ENCODE measurements around the gene HECW1. TPM values are rescaled to one million over a fixed set of nuclear protein-coding genes. Genes with fewer than 3 reads are reported as not detected.
A peak's percentile ranks its signal among the peaks of the same experiment; 100 is the strongest.

HECW1 gene
- total and polyA plus RNA-seq, 5 donors = 0.16 TPM; not detected in 4

GRCh38 chr7:43439631-43440401, 327.4 kb downstream of the HECW1 start:
- Histone ChIP-seq H3K4me3 (ENCODE audit: low read length) (no peak overlapping the region), H3K27ac (ENCODE audit: low read length) (no peak overlapping the region), H3K9me3 (ENCODE audit: control insufficient read depth, low read length) (no peaks in the 10 kb centered on the region), H3K4me1 (ENCODE audit: control insufficient read depth, insufficient read depth, low read length) (no peaks in the 10 kb centered on the region), H3K27me3 (ENCODE audit: control insufficient read depth, insufficient read depth) (no peaks in the 10 kb centered on the region)
- DNase-seq (peak in 1 of 3 donors; percentile 54), ATAC-seq (peak; percentile 35 to 43)
- 47% methylated on average over 15 of the region's 15 CpGs for WGBS
- intact Hi-C loops (cut with DNase I) = no loop called here

GRCh38 chr7:43441231-43442130, 329.0 kb downstream of the HECW1 start:
- Histone ChIP-seq H3K4me1 (ENCODE audit: control insufficient read depth, insufficient read depth, low read length) (no peaks in the 10 kb centered on the region), H3K27me3 (ENCODE audit: control insufficient read depth, insufficient read depth) (no peaks in the 10 kb centered on the region), H3K4me3 (ENCODE audit: low read length) (no peak overlapping the region), H3K27ac (ENCODE audit: low read length) (no peak overlapping the region), H3K9me3 (ENCODE audit: control insufficient read depth, low read length) (no peaks in the 10 kb centered on the region)
- no peak for ATAC-seq
- WGBS = 83% methylated on average over 11 of the region's 11 CpGs
- intact Hi-C loops (cut with DNase I) = no loop called here
- DNase-seq = no peak

DNA sequence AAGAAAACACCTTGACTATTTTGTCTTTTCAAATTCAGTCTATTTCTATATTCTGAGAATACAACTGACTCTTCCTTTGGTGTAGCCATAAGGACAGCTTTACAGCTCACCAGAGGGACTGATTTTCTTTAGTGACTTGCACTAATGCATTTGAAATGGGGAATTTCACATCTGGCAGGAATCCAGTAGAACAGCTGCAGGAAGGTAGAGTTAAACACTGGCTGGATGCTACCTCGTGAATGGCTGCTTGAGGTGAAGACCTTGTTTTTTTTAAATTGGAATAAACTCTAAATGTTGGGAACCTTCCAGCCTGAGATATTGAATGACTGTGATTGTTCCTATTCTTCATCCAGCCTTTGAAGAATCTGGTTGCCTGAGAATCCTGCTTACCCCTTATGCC, 330.9 kb downstream of the HECW1 start:
- no peak overlapping the region for H3K27ac ChIP-seq (ENCODE audit: low read length)
- no peak for DNase-seq
- no peak for ATAC-seq
- H3K4me3 ChIP-seq (ENCODE audit: low read length) = no peak overlapping the region
- no peaks in the 10 kb centered on the region for H3K27me3 ChIP-seq (ENCODE audit: control insufficient read depth, insufficient read depth)
- H3K9me3 ChIP-seq (ENCODE audit: control insufficient read depth, low read length) = no peaks in the 10 kb centered on the region
- 22% methylated on average over 1 of the region's 1 CpG for WGBS
- no peaks in the 10 kb centered on the region for H3K4me1 ChIP-seq (ENCODE audit: control insufficient read depth, insufficient read depth, low read length)
- intact Hi-C loops (cut with DNase I) = no loop called here

DNA sequence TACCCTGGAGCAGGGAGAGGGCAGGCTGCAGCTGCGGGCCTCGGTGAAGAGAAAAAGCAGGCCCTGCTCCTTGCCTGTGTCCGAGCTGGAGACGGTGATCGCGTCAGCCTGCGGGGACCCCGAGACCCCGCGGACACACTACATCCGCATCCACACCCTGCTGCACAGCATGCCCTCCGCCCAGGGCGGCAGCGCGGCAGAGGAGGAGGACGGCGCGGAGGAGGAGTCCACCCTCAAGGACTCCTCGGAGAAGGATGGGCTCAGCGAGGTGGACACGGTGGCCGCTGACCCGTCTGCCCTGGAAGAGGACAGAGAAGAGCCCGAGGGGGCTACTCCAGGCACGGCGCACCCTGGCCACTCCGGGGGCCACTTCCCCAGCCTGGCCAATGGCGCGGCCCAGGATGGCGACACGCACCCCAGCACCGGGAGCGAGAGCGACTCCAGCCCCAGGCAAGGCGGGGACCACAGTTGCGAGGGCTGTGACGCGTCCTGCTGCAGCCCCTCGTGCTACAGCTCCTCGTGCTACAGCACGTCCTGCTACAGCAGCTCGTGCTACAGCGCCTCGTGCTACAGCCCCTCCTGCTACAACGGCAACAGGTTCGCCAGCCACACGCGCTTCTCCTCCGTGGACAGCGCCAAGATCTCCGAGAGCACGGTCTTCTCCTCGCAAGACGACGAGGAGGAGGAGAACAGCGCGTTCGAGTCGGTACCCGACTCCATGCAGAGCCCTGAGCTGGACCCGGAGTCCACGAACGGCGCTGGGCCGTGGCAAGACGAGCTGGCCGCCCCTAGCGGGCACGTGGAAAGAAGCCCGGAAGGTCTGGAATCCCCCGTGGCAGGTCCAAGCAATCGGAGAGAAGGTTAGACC, 332.5 kb downstream of the HECW1 start:
- Histone ChIP-seq H3K27me3 (ENCODE audit: control insufficient read depth, insufficient read depth) (no peaks in the 10 kb centered on the region), H3K4me1 (ENCODE audit: control insufficient read depth, insufficient read depth, low read length) (no peaks in the 10 kb centered on the region), H3K9me3 (ENCODE audit: control insufficient read depth, low read length) (no peaks in the 10 kb centered on the region), H3K4me3 (ENCODE audit: low read length) (no peak overlapping the region), H3K27ac (ENCODE audit: low read length) (no peak overlapping the region)
- intact Hi-C loops (cut with DNase I) = no loop called here
- WGBS = 94% methylated on average over 72 of the region's 72 CpGs
- peak in 1 of 3 donors; percentile 48 for DNase-seq
- peak; percentile 19 to 36 for ATAC-seq

DNA sequence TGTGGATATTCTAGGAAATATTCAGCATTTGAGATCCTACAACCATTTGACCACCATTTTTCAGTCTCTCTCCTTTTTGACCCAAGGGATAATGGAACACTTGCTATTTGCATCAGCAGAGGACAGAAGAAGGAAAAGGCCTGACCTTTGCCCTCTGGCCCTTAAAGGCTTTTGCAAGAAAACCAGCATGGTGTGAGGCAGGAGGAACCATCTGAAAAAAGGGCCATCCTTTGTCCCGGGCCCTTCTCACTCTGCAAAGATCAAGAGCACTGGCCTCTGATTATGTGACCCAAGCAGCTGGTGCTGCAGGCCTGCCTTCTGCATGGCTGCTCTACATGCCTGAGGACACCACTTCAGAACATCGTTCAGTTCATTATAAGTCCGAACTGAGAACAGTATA, 337.1 kb downstream of the HECW1 start:
- 59% methylated on average over 3 of the region's 3 CpGs for WGBS
- Histone ChIP-seq H3K4me1 (ENCODE audit: control insufficient read depth, insufficient read depth, low read length) (no peaks in the 10 kb centered on the region), H3K27ac (ENCODE audit: low read length) (no peak overlapping the region), H3K27me3 (ENCODE audit: control insufficient read depth, insufficient read depth) (no peaks in the 10 kb centered on the region), H3K9me3 (ENCODE audit: control insufficient read depth, low read length) (no peaks in the 10 kb centered on the region), H3K4me3 (ENCODE audit: low read length) (no peak overlapping the region)
- intact Hi-C loops (cut with DNase I) = no loop called here
- ATAC-seq = no peak
- no peak for DNase-seq

DNA sequence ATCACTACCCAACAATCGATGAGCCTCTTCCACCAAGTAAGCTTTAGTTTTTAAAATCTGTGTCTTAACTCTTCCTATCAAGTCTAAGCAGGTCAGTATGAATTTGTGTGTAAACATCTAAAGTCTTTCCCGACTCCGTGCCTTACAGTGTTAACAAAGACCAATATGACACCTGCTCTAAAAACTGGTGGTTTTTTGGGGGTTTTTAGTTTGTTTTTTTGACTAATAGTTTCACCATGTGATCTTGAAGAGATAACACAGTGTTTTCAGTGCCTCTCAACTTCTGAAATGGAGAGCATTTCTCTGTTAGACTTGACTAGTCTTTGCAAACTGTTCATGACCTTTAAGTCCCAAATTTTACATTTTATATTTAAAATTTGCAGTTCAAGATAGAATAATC, 338.4 kb downstream of the HECW1 start:
- DNase-seq (no peak), ATAC-seq (no peak)
- H3K27me3 ChIP-seq (ENCODE audit: control insufficient read depth, insufficient read depth) = no peaks in the 10 kb centered on the region
- H3K4me3 ChIP-seq (ENCODE audit: low read length) = no peak overlapping the region
- H3K27ac ChIP-seq (ENCODE audit: low read length) = no peak overlapping the region
- H3K4me1 ChIP-seq (ENCODE audit: control insufficient read depth, insufficient read depth, low read length) = no peaks in the 10 kb centered on the region
- H3K9me3 ChIP-seq (ENCODE audit: control insufficient read depth, low read length) = no peaks in the 10 kb centered on the region
- intact Hi-C loops (cut with DNase I) = loop anchor here in 1 of 4 donors (10.0 kb wide), 1 partner anchor 506 kb away; no protein-coding TSS in a partner anchor
- WGBS = 91% methylated on average over 3 of the region's 3 CpGs

GRCh38 chr7:43454936-43455518, 342.6 kb downstream of the HECW1 start:
- 22% methylated on average over 8 of the region's 8 CpGs for WGBS
- ATAC-seq = peak in 1 of 2 donors; percentile 48
- intact Hi-C loops (cut with DNase I) = loop anchor here in 1 of 4 donors (10.0 kb wide), 1 partner anchor 510 kb away; no protein-coding TSS in a partner anchor

GRCh38 chr7:43456200-43456599, 343.8 kb downstream of the HECW1 start:
- H3K9me3 ChIP-seq (ENCODE audit: control insufficient read depth, low read length) = no peaks in the 10 kb centered on the region
- intact Hi-C loops (cut with DNase I) = loop anchor here in 1 of 4 donors (10.0 kb wide), 1 partner anchor 511 kb away; no protein-coding TSS in a partner anchor
- 74% methylated on average over 14 of the region's 14 CpGs for WGBS
- no peak overlapping the region for H3K4me3 ChIP-seq (ENCODE audit: low read length)
- no peaks in the 10 kb centered on the region for H3K4me1 ChIP-seq (ENCODE audit: control insufficient read depth, insufficient read depth, low read length)
- no peak overlapping the region for H3K27ac ChIP-seq (ENCODE audit: low read length)
- H3K27me3 ChIP-seq (ENCODE audit: control insufficient read depth, insufficient read depth) = no peaks in the 10 kb centered on the region
- DNase-seq (no peak), ATAC-seq (no peak)

More at GRCh38 chr7:43454936-43455518, 342.6 kb downstream of the HECW1 start:
- Histone ChIP-seq H3K27me3 (ENCODE audit: control insufficient read depth, insufficient read depth) (no peaks in the 10 kb centered on the region), H3K4me1 (ENCODE audit: control insufficient read depth, insufficient read depth, low read length) (no peaks in the 10 kb centered on the region), H3K4me3 (ENCODE audit: low read length) (no peak overlapping the region), H3K27ac (ENCODE audit: low read length) (no peak overlapping the region), H3K9me3 (ENCODE audit: control insufficient read depth, low read length) (no peaks in the 10 kb centered on the region)
- no peak for DNase-seq

GRCh38 chr7:43458330-43459018, 346.0 kb downstream of the HECW1 start:
- Histone ChIP-seq H3K27ac (ENCODE audit: low read length) (no peak overlapping the region), H3K4me3 (ENCODE audit: low read length) (no peak overlapping the region), H3K9me3 (ENCODE audit: control insufficient read depth, low read length) (no peaks in the 10 kb centered on the region), H3K27me3 (ENCODE audit: control insufficient read depth, insufficient read depth) (no peaks in the 10 kb centered on the region), H3K4me1 (ENCODE audit: control insufficient read depth, insufficient read depth, low read length) (no peaks in the 10 kb centered on the region)
- 58% methylated on average over 4 of the region's 4 CpGs for WGBS
- intact Hi-C loops (cut with DNase I) = loop anchor here in 1 of 4 donors (10.0 kb wide), 1 partner anchor 514 kb away; no protein-coding TSS in a partner anchor
- no peak for DNase-seq
- no peak for ATAC-seq

GRCh38 chr7:43459019-43459337, 346.5 kb downstream of the HECW1 start:
- Histone ChIP-seq H3K27me3 (ENCODE audit: control insufficient read depth, insufficient read depth) (no peaks in the 10 kb centered on the region), H3K4me1 (ENCODE audit: control insufficient read depth, insufficient read depth, low read length) (no peaks in the 10 kb centered on the region), H3K9me3 (ENCODE audit: control insufficient read depth, low read length) (no peaks in the 10 kb centered on the region), H3K27ac (ENCODE audit: low read length) (no peak overlapping the region), H3K4me3 (ENCODE audit: low read length) (no peak overlapping the region)
- DNase-seq (no peak), ATAC-seq (no peak)
- 73% methylated on average over 4 of the region's 4 CpGs for WGBS
- intact Hi-C loops (cut with DNase I) = loop anchor here in 1 of 4 donors (10.0 kb wide), 1 partner anchor 514 kb away; no protein-coding TSS in a partner anchor

Data from right cardiac atrium (tissue), 5 donors.